ENCODE results near the gene PRSS33. TPM values are rescaled to one million over a fixed set of nuclear protein-coding genes. Genes with fewer than 3 reads are reported as not detected.

Gene PRSS33
- total and polyA plus RNA-seq, 2 of the 8 experiments (the other 6 are each of a cell fraction or from before 2014, with no cell fraction given), result 0.09 TPM; not detected in 1

GRCh38 chr16:2822158-2822495 lies 34.8 kb upstream of the PRSS33 start:
- H4K5ac ChIP-seq (ENCODE audit: insufficient read length, low read depth, low read length), result no peak overlapping the region
- H3K79me2 ChIP-seq (ENCODE audit: control insufficient read depth in 1 of 2, insufficient read depth in 2 of 2, low read length in 2 of 2), result no peaks in the 10 kb centered on the region
- CTCF ChIA-PET (ENCODE audit: partially characterized antibody), result interaction anchor here (0.7 to 3.9 kb wide), 11 partner anchors 9 to 122 kb away, joined by 3 to 22 read pairs (median 4); partner anchors contain the start of gene FLYWCH2
- no peak overlapping the region for H2AK5ac ChIP-seq (ENCODE audit: low read depth, low read length)
- H3K23me2 ChIP-seq (ENCODE audit: low read depth, low read length), result no peaks in the 10 kb centered on the region
- no peak overlapping the region for H4K91ac ChIP-seq (replicated peaks; ENCODE audit: insufficient read length, low read length)
- H4K20me1 ChIP-seq (replicated peaks in 1 of 2; ENCODE audit: control insufficient read depth in 1 of 2, insufficient read depth in 2 of 2, low read length in 2 of 2), result no peaks in the 10 kb centered on the region
- no peak overlapping the region for H3K23ac ChIP-seq (ENCODE audit: insufficient read length)
- peaks cover 0 to 4% (median 0%) of the 10 kb centered on the region in 4 experiments; a peak in 1 of 7 replicates for H3K4me1 ChIP-seq (replicated peaks in 1 of 4; ENCODE audit: control insufficient read depth in 3 of 4, insufficient read depth in 4 of 4, low read length in 3 of 4)
- H3K79me1 ChIP-seq (ENCODE audit: low read depth, low read length), result no peaks in the 10 kb centered on the region
- no peaks in the 10 kb centered on the region for H3K9me3 ChIP-seq (ENCODE audit: insufficient read depth in 2 of 2, low read depth in 1 of 2, low read length in 1 of 2)
- no peak overlapping the region for H3K56ac ChIP-seq (replicated peaks; ENCODE audit: insufficient read length, low read depth, low read length)
- H2BK20ac ChIP-seq (ENCODE audit: low read length), result no peak overlapping the region
- POLR2A ChIA-PET (ENCODE audit: partially characterized antibody), result interaction anchor here (0.8 to 1.4 kb wide), 3 partner anchors 43 to 89 kb away, joined by 3 to 5 read pairs (median 3); no protein-coding TSS in a partner anchor
- H2AFZ ChIP-seq (ENCODE audit: low read length), result no peak overlapping the region
- WGBS, 2 experiments (ENCODE audit: extremely low coverage in 1 of 2, insufficient coverage in 1 of 2, insufficient read length in 1 of 2, insufficient replicate concordance in 2 of 2, low coverage in 1 of 2, low lambda C conversion rate in 2 of 2, missing lambda C conversion rate in 1 of 2), result 89% methylated on average over 8 of the region's 8 CpGs; no CpG with 5 or more reads in 1 of the 2 experiments
- H2BK120ac ChIP-seq (replicated peaks; ENCODE audit: low read depth, low read length), result no peak overlapping the region
- H2BK15ac ChIP-seq (ENCODE audit: low read length), result no peak overlapping the region
- H3K27ac ChIP-seq (ENCODE audit: low read depth, low read length), result no peak overlapping the region
- no peak for DNase-seq (ENCODE audit: low read depth in 1 of 2, low spot score in 2 of 2)
- no peak overlapping the region for H3K9ac ChIP-seq (replicated peaks in 1 of 4; ENCODE audit: extremely low read depth in 1 of 4, low read depth in 3 of 4, low read length in 3 of 4)
- H3K4ac ChIP-seq (replicated peaks; ENCODE audit: insufficient read length, low read depth, low read length), result no peak overlapping the region
- H2BK5ac ChIP-seq (ENCODE audit: low read depth, low read length), result no peak overlapping the region
- H2BK12ac ChIP-seq (ENCODE audit: low read depth, low read length), result no peak overlapping the region
- H3K14ac ChIP-seq (ENCODE audit: insufficient read length), result no peak overlapping the region
- 0 out of 2 replicates have a peak overlapping the region, but pooled peaks have one; percentile 36 for H4K8ac ChIP-seq (ENCODE audit: extremely low read depth, insufficient read depth, low read length)
- H3K18ac ChIP-seq (ENCODE audit: extremely low read depth, low read length), result no peak overlapping the region
- H3K4me3 ChIP-seq (ENCODE audit: extremely low read depth in 1 of 4, insufficient read depth in 2 of 4, low read depth in 3 of 4, low read length in 4 of 4), result no peak overlapping the region
- H3K36me3 ChIP-seq (ENCODE audit: control insufficient read depth in 2 of 4, insufficient read depth in 4 of 4, low read length in 3 of 4), result no peaks in the 10 kb centered on the region
- FAIRE-seq, result no peak
- no peaks in the 10 kb centered on the region for H3K27me3 ChIP-seq (replicated peaks in 1 of 4; ENCODE audit: control insufficient read depth in 3 of 4, extremely low read depth in 1 of 4, insufficient read depth in 3 of 4, low read length in 3 of 4)
- H3K4me2 ChIP-seq (ENCODE audit: insufficient read depth in 1 of 2, low read depth in 2 of 2, low read length in 2 of 2), result no peak overlapping the region
- TF ChIP-seq HDAC2 (IDR thresholded peaks at IDR 0.05; ENCODE audit: borderline replicate concordance in 1 of 2, low read depth in 2 of 2, low read length in 2 of 2), result no peak
- no peak for TF ChIP-seq SP2 (IDR thresholded peaks at IDR 0.05; ENCODE audit: low read length)
- TF ChIP-seq POLR2A (IDR thresholded peaks at IDR 0.05; ENCODE audit: control extremely low read depth in 1 of 2, low read depth in 2 of 2, low read length in 2 of 2), result no peak
- no peak for TF ChIP-seq ZNF274 (IDR thresholded peaks at IDR 0.05; ENCODE audit: borderline replicate concordance, extremely low read depth, low read length)
- no peak for TF ChIP-seq CHD2 (IDR thresholded peaks at IDR 0.05; ENCODE audit: low read length)
- TF ChIP-seq CEBPB (IDR thresholded peaks at IDR 0.05; ENCODE audit: low read depth, low read length), result no peak
- no peak for TF ChIP-seq ASH2L (IDR thresholded peaks at IDR 0.05; ENCODE audit: low read length)
- no peak for TF ChIP-seq GTF2F1 (IDR thresholded peaks at IDR 0.05; ENCODE audit: borderline replicate concordance, low read depth, low read length)
- TF ChIP-seq CTBP2 (IDR thresholded peaks at IDR 0.05; ENCODE audit: borderline replicate concordance, insufficient read depth, insufficient read length, low read length), result no peak
